ENCODE measurements around the gene PPP4R3A. TPM values are rescaled to one million over a fixed set of nuclear protein-coding genes. Genes with fewer than 3 reads are reported as not detected.
A peak's percentile ranks its signal among the peaks of the same experiment; 100 is the strongest.

The PPP4R3A gene
- total RNA-seq, 2 donors from 2014 or later: 131 to 147 TPM

DNA sequence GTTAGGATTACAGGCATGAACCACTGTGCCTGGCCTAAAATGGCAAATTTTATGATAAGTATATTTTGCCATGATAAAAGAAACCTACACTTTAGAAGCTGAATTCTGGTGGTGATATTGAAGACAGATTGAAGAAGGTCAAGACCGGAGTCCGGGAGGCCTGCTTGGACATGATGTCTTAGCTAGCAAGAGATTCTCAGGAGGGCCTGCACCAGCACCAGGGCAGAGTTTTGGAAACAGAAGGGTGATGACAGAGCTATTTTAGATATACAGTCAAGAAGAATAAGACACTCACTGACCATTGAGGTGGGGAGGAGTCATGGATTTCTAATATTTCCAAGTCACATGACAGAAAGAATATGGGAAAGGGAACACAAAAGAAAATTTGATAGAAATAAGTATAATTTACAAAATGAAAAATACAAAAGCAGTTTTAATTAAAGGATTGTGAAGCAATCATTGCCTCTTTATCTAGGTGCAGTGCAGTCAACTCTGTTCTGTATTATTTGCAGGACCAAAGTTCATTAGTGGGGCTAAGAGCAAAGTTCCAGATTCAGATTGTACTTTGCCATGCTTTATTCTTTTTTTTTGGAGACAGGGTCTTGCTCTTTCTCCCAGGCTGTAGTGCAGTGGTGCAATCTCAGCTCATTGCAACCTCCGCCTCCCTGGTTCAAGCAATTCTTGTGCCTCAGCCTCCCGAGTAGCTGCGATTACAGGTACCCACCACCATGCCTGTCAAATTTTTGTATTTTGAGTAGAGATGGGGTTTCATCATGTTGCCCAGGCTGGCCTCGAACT, 9.3 kb upstream of the PPP4R3A start:
- ATAC-seq (replicated peaks in 1 of 2) (no peak), DNase-seq (no peak)
- Mint-ChIP-seq H3K36me3 (ENCODE audit: insufficient read depth in 2 of 2) (peaks cover 1 to 2% of the 10 kb centered on the region in 2 donors), H3K27me3 (ENCODE audit: low read depth) (peaks cover 6% of the 10 kb centered on the region), H3K4me1 (ENCODE audit: low read depth) (no peaks in the 10 kb centered on the region), H3K27ac (no peak overlapping the region), H3K4me3 (no peak overlapping the region), H3K9me3 (no peaks in the 10 kb centered on the region)

DNA sequence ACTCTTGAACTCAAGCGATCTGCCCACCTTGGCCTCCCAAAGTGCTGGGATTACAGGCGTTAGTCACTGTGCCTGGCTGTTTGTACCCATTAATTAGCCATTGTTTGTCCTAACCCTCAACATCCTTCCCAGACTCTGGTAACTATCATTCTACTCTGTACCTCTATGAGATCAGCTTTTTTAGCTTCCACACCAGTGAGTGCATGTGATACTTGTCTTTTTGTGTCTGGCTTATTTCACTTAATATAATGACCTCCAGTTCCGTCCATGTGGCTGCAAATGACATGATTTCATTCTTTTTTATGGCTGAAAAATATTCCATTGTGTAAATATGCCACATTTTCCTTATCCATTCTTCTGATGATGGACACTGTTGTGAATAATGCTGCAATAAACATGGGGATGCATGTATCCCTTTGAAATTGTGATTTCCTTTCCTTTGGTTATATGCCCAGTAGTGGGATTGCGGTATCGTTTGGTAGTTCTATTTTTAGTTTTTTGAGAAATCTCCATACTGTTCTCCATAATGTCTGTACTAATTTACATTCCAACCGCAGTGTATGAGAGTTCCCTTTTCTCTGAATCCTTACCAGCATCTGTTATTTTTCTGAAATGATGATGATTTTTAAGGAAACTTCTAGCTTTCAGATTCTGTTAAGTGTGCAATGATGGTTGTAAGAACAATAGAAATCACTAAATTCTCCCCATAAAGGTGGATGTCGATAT, 6.7 kb upstream of the PPP4R3A start:
- no peaks in the 10 kb centered on the region for H3K27me3 Mint-ChIP-seq (ENCODE audit: low read depth)
- H3K36me3 Mint-ChIP-seq (ENCODE audit: insufficient read depth in 2 of 2): peaks cover 0 to 1% of the 10 kb centered on the region in 2 donors
- H3K9me3 Mint-ChIP-seq: no peaks in the 10 kb centered on the region
- no peak overlapping the region for H3K27ac Mint-ChIP-seq
- DNase-seq: no peak
- no peaks in the 10 kb centered on the region for H3K4me1 Mint-ChIP-seq (ENCODE audit: low read depth)
- no peak overlapping the region for H3K4me3 Mint-ChIP-seq
- ATAC-seq (replicated peaks in 1 of 2): no peak

DNA sequence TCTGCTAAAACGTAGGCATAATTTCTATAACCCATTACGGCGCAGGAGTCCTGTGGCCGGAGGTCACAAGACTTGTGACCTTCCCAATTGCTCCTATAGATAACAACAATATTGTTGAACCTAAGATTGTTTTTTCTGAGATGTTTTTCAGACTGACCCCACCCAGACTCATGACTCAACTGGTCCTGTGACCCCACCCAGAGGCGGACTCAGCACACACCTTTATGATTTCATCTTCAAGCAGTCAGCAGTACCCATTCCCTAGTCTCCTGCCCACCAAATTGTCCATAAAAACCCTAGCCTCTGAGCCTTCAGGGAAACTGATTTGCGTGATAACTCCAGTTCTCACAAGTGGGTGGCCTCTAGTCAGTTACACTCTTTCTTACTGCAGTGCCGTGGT, 5.9 kb upstream of the PPP4R3A start:
- H3K4me1 Mint-ChIP-seq (ENCODE audit: low read depth): peaks cover 3% of the 10 kb centered on the region
- H3K27ac Mint-ChIP-seq: no peak overlapping the region
- H3K36me3 Mint-ChIP-seq (ENCODE audit: insufficient read depth in 2 of 2): no peaks in the 10 kb centered on the region
- no peaks in the 10 kb centered on the region for H3K27me3 Mint-ChIP-seq (ENCODE audit: low read depth)
- DNase-seq (no peak), ATAC-seq (replicated peaks in 1 of 2) (no peak)
- H3K9me3 Mint-ChIP-seq: no peaks in the 10 kb centered on the region
- H3K4me3 Mint-ChIP-seq: no peak overlapping the region

DNA sequence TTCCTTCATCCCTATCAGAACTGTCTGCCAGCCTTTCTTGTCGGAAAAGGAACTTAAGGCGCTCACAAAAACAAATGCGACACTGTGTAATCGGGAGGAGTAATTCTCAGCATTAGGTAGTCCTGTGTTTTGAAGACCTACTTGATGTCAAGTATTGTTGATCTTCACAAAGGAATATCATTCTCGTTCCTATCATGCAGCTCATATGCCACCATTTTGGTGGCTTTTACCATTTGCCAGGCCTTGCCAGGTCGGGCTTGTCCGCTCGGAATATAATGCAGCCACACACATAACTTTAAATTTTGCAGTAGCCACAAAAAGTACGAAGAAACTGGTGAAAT, 903 bp upstream of the PPP4R3A start:
- Mint-ChIP-seq H3K4me1 (ENCODE audit: low read depth) (peaks cover 17% of the 10 kb centered on the region), H3K27me3 (ENCODE audit: low read depth) (no peaks in the 10 kb centered on the region), H3K36me3 (ENCODE audit: insufficient read depth in 2 of 2) (peaks cover 11 to 19% of the 10 kb centered on the region in 2 donors), H3K27ac (peak overlapping the region; percentile 100), H3K9me3 (no peaks in the 10 kb centered on the region), H3K4me3 (peak overlapping the region; percentile 92 to 99)
- no peak for DNase-seq
- no peak for ATAC-seq (replicated peaks in 1 of 2)

DNA sequence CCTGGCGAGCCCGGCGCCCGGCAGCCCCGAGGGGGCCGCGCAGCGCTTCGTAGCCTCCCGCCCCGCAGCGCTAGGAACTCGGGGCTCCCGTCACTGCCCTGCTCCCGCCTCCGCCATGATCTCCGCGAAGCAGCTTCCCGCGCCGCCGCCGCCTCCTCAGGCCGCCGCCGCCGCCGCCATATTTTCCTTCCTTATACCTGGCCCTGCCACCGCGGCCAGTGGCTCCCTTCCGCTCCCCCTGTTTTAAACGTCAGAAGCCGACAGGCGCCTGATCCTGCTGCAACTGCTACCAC, 286 bp downstream of the PPP4R3A start:
- no peaks in the 10 kb centered on the region for H3K9me3 Mint-ChIP-seq
- H3K27me3 Mint-ChIP-seq (ENCODE audit: low read depth): no peaks in the 10 kb centered on the region
- H3K27ac Mint-ChIP-seq: peak overlapping the region; percentile 100

DNA sequence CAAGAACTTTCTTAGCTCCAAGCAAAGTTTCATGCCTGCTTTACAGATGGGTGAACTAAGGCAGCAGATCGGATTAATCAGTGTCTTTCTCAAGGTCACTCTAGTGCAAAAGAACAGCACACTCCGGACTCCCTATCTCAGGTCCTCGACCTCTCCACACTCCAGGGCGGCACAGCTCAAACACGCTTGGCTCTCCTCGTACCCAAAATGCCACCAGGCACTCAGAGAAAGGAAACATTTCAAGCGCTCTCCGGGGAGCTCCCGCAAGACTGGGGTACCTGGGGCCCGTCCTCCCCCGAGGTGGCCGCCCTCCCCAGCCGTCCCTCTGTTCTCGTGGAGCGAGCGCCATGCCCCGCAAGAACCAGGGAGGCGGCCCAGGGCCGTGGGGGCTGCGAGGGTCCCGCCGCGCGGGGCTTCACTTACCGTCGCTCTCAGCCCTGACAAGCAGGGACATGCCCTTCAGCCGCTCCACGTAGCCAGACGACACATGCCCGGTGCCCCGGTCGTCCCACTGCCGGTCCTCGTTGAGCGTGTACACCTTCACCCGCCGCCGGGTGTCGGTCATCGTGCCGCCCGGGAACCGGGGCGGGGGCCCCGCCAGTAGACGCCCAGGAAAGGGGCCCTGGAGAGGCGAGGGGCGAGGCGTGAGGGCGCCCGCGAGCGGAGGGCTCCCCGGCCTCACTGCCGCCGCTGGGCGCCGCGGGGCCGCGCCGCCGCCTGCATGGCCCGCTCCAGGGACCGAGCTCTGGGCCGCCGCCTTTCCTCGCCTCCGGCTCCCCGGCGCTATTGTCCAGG, 830 bp downstream of the PPP4R3A start:
- Mint-ChIP-seq H3K27ac (peak overlapping the region; percentile 98), H3K9me3 (no peaks in the 10 kb centered on the region), H3K4me3 (peak overlapping the region; percentile 94 to 99), H3K4me1 (ENCODE audit: low read depth) (peaks cover 34% of the 10 kb centered on the region), H3K27me3 (ENCODE audit: low read depth) (no peaks in the 10 kb centered on the region), H3K36me3 (ENCODE audit: insufficient read depth in 2 of 2) (peaks cover 11 to 32% of the 10 kb centered on the region in 2 donors)
- peak; percentile 51 to 65 for DNase-seq
- ATAC-seq (replicated peaks in 1 of 2): peak; percentile 5 to 8

More for the DNA sequence above, 286 bp downstream of the PPP4R3A start:
- DNase-seq: peak in 1 of 2 donors; percentile 75
- peak; percentile 44 to 50 for ATAC-seq (replicated peaks in 1 of 2)
- peaks cover 11 to 27% of the 10 kb centered on the region in 2 donors for H3K36me3 Mint-ChIP-seq (ENCODE audit: insufficient read depth in 2 of 2)
- H3K4me3 Mint-ChIP-seq: peak overlapping the region; percentile 92 to 99
- peaks cover 29% of the 10 kb centered on the region for H3K4me1 Mint-ChIP-seq (ENCODE audit: low read depth)

DNA sequence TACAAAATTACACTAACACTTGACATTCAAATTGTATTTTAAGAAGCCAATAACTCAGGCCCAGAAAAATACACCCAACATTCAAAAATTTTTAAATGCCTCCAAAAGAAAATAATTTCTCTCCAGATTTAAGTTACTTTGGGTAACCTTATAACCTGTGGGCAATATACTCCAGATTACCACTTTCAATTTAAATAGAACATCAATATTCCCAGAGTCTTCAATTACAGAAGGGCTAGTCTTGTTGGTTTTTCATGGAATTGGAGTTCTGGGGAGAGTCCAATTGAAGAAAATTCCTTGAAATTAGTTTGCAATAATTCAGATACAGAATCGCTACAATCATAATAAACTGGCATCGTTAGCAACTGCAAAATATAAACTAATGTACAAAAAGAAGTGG, 2.0 kb downstream of the PPP4R3A start:
- Mint-ChIP-seq H3K4me3 (peak overlapping the region; percentile 94 to 98), H3K9me3 (no peaks in the 10 kb centered on the region), H3K36me3 (ENCODE audit: insufficient read depth in 2 of 2) (peaks cover 13 to 39% of the 10 kb centered on the region in 2 donors), H3K4me1 (ENCODE audit: low read depth) (peaks cover 43% of the 10 kb centered on the region), H3K27ac (peak overlapping the region; percentile 98), H3K27me3 (ENCODE audit: low read depth) (no peaks in the 10 kb centered on the region)
- no peak for ATAC-seq (replicated peaks in 1 of 2)
- no peak for DNase-seq

DNA sequence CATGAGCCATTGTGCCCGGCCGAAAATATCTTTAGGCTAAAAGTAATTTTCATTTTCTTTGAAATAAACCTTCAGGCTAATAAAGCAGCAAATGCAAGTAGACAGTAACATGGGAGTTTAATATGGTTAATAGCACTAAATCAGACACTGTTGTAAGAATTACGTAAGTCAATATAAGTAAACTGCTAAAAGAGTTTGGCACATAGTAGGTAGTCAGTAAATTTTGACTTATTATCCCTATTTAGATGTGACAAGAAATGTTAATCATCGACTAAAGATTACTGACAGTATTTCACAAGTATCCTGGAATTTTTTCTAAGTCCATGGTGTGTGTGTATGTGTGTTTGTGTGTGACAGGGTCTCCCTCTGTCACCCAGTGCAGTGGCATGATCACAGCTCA, 3.9 kb downstream of the PPP4R3A start:
- no peak for ATAC-seq (replicated peaks in 1 of 2)
- Mint-ChIP-seq H3K27me3 (ENCODE audit: low read depth) (no peaks in the 10 kb centered on the region), H3K27ac (no peak overlapping the region), H3K4me3 (peak overlapping the region; percentile 69 to 70), H3K9me3 (no peaks in the 10 kb centered on the region), H3K4me1 (ENCODE audit: low read depth) (peaks cover 52% of the 10 kb centered on the region), H3K36me3 (ENCODE audit: insufficient read depth in 2 of 2) (peaks cover 16 to 43% of the 10 kb centered on the region in 2 donors)
- DNase-seq: no peak

DNA sequence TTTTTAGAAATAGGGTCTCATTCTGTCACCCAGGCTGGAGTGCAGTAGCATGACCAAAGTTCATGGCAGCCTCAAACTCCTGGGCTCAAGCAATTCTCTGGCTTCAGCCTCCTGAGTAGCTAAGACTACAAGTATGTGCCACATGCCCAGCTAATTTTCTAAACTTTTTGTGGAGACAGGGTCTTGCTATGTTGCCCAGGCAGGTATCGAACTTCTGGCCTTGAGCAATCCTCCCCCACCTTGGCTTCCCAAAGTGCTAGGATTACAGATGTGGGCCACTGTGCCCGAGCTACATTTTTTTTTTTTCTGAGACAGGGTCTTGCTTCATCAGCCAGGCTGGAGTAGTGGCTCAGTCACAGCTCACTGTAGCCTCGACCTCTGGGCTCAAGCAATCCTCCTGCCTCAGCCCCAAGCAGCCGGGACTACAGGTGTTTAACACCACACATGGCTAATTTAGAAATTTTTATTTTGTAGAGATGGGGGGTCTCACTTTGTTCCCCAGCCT, 7.1 kb downstream of the PPP4R3A start:
- peaks cover 73% of the 10 kb centered on the region for H3K4me1 Mint-ChIP-seq (ENCODE audit: low read depth)
- peaks cover 9 to 39% of the 10 kb centered on the region in 2 donors for H3K36me3 Mint-ChIP-seq (ENCODE audit: insufficient read depth in 2 of 2)
- H3K9me3 Mint-ChIP-seq: no peaks in the 10 kb centered on the region
- H3K27ac Mint-ChIP-seq: peak overlapping the region; percentile 20
- ATAC-seq (replicated peaks in 1 of 2): no peak
- no peak for DNase-seq
- H3K4me3 Mint-ChIP-seq: peak overlapping the region in 1 of 2 donors; percentile 3
- no peaks in the 10 kb centered on the region for H3K27me3 Mint-ChIP-seq (ENCODE audit: low read depth)

DNA sequence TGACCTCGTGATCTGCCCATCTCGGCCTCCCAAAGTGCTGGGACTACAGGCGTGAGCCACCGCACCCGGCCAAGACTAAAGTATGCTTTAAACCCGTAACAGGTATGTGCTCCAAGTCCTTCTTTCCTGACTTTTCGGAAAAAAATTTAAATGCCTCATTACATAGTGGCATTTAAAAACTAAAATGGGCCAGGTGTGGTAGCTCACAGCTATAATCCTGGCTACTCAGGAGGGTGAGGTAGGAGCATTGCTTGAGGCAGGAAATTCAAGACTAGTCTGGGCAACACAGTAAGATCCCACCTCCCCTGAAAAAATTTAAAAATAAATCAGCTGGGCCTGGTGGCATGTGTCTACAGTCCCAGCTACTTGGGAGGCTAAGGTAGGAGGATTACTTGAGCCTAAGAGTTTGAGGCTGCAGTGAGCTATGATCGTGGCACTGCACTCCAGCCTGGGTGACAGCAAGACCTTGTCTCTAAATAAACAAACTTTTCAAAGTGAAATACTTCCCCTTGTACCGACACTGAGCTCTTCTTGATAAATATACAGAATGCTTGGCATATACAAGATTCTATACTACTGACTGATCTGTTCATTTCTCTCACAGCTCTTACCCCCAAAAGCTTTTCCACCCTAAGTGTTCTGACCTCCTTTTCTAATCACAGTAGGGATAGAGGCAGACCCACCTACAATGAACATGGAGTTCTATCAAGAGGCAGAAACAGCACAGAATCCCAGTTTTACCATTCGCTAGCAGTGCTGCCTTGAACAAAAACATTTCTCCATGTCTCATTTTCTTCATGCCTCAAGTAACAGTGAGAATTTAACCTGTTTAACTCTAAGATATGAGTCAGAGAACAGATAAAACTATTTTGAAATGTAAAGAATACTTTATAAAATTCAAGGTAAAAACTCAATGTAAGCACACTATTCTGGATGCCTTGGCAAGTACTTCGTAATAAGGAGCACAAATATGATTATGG, 7.9 kb downstream of the PPP4R3A start:
- ATAC-seq (replicated peaks in 1 of 2): no peak
- no peak for DNase-seq
- no peaks in the 10 kb centered on the region for H3K27me3 Mint-ChIP-seq (ENCODE audit: low read depth)
- peak overlapping the region in 1 of 2 donors; percentile 53 for H3K4me3 Mint-ChIP-seq
- H3K36me3 Mint-ChIP-seq (ENCODE audit: insufficient read depth in 2 of 2): peaks cover 9 to 36% of the 10 kb centered on the region in 2 donors
- H3K4me1 Mint-ChIP-seq (ENCODE audit: low read depth): peaks cover 81% of the 10 kb centered on the region
- H3K27ac Mint-ChIP-seq: peak overlapping the region; percentile 66
- no peaks in the 10 kb centered on the region for H3K9me3 Mint-ChIP-seq

DNA sequence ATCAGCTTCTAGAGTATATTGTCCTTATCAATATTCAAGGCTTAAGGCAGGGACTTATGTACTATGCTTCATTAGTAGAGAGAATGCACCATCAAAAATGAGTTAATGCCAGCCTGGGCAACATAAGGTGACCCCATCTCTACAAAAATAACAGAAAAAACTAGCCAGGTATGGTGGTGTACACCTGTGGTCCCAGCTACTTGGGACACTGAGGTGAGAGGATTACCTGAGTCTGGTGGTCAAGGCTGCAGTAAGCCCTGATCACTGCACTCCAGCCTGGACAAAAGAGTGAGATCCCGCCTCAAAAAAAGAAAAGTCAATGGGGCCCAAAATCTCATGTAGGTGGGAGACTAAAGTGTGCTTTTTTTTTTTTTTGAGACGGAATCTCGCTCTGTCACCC, 8.8 kb downstream of the PPP4R3A start:
- Mint-ChIP-seq H3K4me1 (ENCODE audit: low read depth) (peaks cover 83% of the 10 kb centered on the region), H3K36me3 (ENCODE audit: insufficient read depth in 2 of 2) (peaks cover 9 to 34% of the 10 kb centered on the region in 2 donors), H3K27ac (peak overlapping the region; percentile 79), H3K9me3 (no peaks in the 10 kb centered on the region), H3K4me3 (no peak overlapping the region), H3K27me3 (ENCODE audit: low read depth) (no peaks in the 10 kb centered on the region)
- ATAC-seq (replicated peaks in 1 of 2) (no peak), DNase-seq (no peak)

DNA sequence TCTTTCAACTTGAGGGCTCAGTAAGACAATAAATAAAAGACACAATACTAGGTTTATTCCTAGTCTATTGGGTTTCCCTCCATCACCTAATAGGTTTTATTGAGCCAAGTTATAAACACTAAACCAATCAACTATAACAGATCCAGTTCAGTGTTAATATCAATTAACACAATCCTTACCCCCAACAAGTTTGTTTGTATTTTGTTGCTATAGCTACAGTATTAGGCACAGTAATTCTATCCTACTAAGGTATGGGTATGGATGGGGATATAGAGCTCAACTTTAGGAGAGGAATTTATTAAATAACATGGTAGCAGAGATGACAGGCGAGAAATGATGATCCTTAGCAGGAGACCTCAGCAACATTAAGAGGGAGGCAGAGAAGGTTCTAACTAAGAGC, 13.3 kb downstream of the PPP4R3A start:
- Mint-ChIP-seq H3K9me3 (no peaks in the 10 kb centered on the region), H3K27ac (peak overlapping the region; percentile 79), H3K4me1 (ENCODE audit: low read depth) (peaks cover 79% of the 10 kb centered on the region), H3K27me3 (ENCODE audit: low read depth) (no peaks in the 10 kb centered on the region), H3K4me3 (peak overlapping the region in 1 of 2 donors; percentile 42), H3K36me3 (ENCODE audit: insufficient read depth in 2 of 2) (peaks cover 4 to 13% of the 10 kb centered on the region in 2 donors)
- ATAC-seq (replicated peaks in 1 of 2) (no peak), DNase-seq (no peak)

All from activated T-cell treated with anti-CD3 and anti-CD28 coated beads, Interleukin-2, amount 50 U/mL, for 72 hours (primary cell).